WTC11 (cell line): ENCODE results near the gene LGSN. TPM values are rescaled to one million over a fixed set of nuclear protein-coding genes. Genes with fewer than 3 reads are reported as not detected.

Experiments
- ATAC-seq: fragments of 200-7000 bp; cut with Tn5 transposase; 2 replicates; pipeline ENCODE4 v1.10.0; 2021; ENCODE audit warnings: mild to moderate bottlenecking, moderate library complexity
- CTCF ChIA-PET: fragments of 300-600 bp; sonication (Branson Sonifier 250); formaldehyde crosslinking; loops from one replicate; lab custom pipeline; 2021; ENCODE audit warnings: antibody characterized with exemption; lab: Charles Lee
- POLR2A ChIA-PET: fragments of 350-600 bp; sonication (Branson Sonifier 250); formaldehyde crosslinking; loops from one replicate; lab custom pipeline; 2021; ENCODE audit warnings: antibody characterized with exemption; lab: Charles Lee
- DNase-seq: peaks from one replicate; pipeline ENCODE4 v3.0.0; 2021; ENCODE audit warnings: low spot score
- H3K27ac Mint-ChIP-seq: 2 replicates; pipeline ENCODE4 v1.8.0; 2021; ENCODE audit warnings: mixed read lengths
- H3K27me3 Mint-ChIP-seq: 2 replicates; pipeline ENCODE4 v1.8.0; 2021; ENCODE audit warnings: low read depth, mild to moderate bottlenecking, moderate library complexity, mixed read lengths
- H3K36me3 Mint-ChIP-seq: 2 replicates; pipeline ENCODE4 v1.8.0; 2021; ENCODE audit warnings: mixed read lengths
- H3K4me1 Mint-ChIP-seq: 2 replicates; pipeline ENCODE4 v1.8.0; 2022; ENCODE audit warnings: mixed read lengths
- H3K4me3 Mint-ChIP-seq: 2 replicates; pipeline ENCODE4 v1.8.0; 2021; ENCODE audit warnings: mild to moderate bottlenecking, moderate library complexity, mixed read lengths
- H3K9me3 Mint-ChIP-seq: 2 replicates; pipeline ENCODE4 v1.8.0; 2021; ENCODE audit warnings: mixed read lengths
- ELF4 ChIP-seq: sonication (generic); formaldehyde crosslinking; IDR thresholded peaks from 2 replicates; pipeline ENCODE4 v1.8.1; 2022; ENCODE audit warnings: low read depth, mild to moderate bottlenecking, moderate library complexity, missing genetic modification reagents
- IRF2 ChIP-seq: sonication (generic); formaldehyde crosslinking; IDR thresholded peaks from 2 replicates; pipeline ENCODE4 v1.8.0; 2022; ENCODE audit warnings: low read depth, missing genetic modification reagents, borderline replicate concordance
- MXD4 ChIP-seq: fragments of 250-450 bp; sonication (Bioruptor Pico); IDR thresholded peaks from 2 replicates; pipeline ENCODE4 v1.8.0; 2021; ENCODE audit warnings: mild to moderate bottlenecking, moderate library complexity, borderline replicate concordance
- NFE2L1 ChIP-seq: sonication (generic); formaldehyde crosslinking; IDR thresholded peaks from 2 replicates; pipeline ENCODE4 v1.8.1; 2023; ENCODE audit warnings: missing genetic modification reagents
- NFYB ChIP-seq: sonication (generic); formaldehyde crosslinking; conservative IDR thresholded peaks from 2 replicates; pipeline ENCODE4 v1.8.0; 2022; ENCODE audit warnings: low read depth, missing genetic modification reagents
- OVOL2 ChIP-seq: fragments of 250-450 bp; sonication (Bioruptor Pico); IDR thresholded peaks from 2 replicates; pipeline ENCODE4 v1.9.0; 2021; ENCODE audit warnings: mild to moderate bottlenecking, borderline replicate concordance
- RELA ChIP-seq: sonication (generic); formaldehyde crosslinking; IDR thresholded peaks from 2 replicates; pipeline ENCODE4 v1.8.1; 2022; ENCODE audit warnings: missing genetic modification reagents, mild to moderate bottlenecking, borderline replicate concordance
- RORB ChIP-seq: fragments of 250-450 bp; sonication (Bioruptor Pico); IDR thresholded peaks from 2 replicates; pipeline ENCODE4 v1.9.0; 2021; ENCODE audit warnings: mild to moderate bottlenecking
- TCF7 ChIP-seq: sonication (generic); formaldehyde crosslinking; IDR thresholded peaks from 2 replicates; pipeline ENCODE4 v1.8.0; 2022; ENCODE audit warnings: mild to moderate bottlenecking, low read depth, missing genetic modification reagents, moderate library complexity
- ZNF263 ChIP-seq: sonication (generic); formaldehyde crosslinking; IDR thresholded peaks from 2 replicates; pipeline ENCODE4 v1.8.1; 2022; ENCODE audit warnings: low read depth, mild to moderate bottlenecking, moderate library complexity, missing genetic modification reagents
- ZNF416 ChIP-seq: fragments of 250-450 bp; sonication (Bioruptor Pico); IDR thresholded peaks from 2 replicates; pipeline ENCODE4 v1.9.0; 2021; ENCODE audit warnings: mild to moderate bottlenecking, inconsistent platforms
- ZNF423 ChIP-seq: fragments of 250-450 bp; sonication (Bioruptor Pico); IDR thresholded peaks from 2 replicates; pipeline ENCODE4 v2.1.2; 2022; ENCODE audit warnings: mild to moderate bottlenecking, moderate library complexity
- total RNA-seq: library from RNA; stranded (reverse); gene quantifications from 3 replicates; pipeline ENCODE4 v1.2.3, GENCODE V29; 2021
- TF ChIP-seq, protein P1 (sequence below): sonication (generic); formaldehyde crosslinking; IDR thresholded peaks from 2 replicates; pipeline ENCODE4 v1.8.0; 2022; ENCODE audit warnings: mild to moderate bottlenecking, missing genetic modification reagents
- TF ChIP-seq, protein P2 (sequence below): sonication (generic); formaldehyde crosslinking; IDR thresholded peaks from 2 replicates; pipeline ENCODE4 v1.8.0; 2022; ENCODE audit warnings: mild to moderate bottlenecking, missing genetic modification reagents
- TF ChIP-seq, protein P3 (sequence below): sonication (generic); formaldehyde crosslinking; IDR thresholded peaks from 2 replicates; pipeline ENCODE4 v1.8.0; 2022; ENCODE audit warnings: missing genetic modification reagents
- TF ChIP-seq, protein P4 (sequence below): sonication (generic); formaldehyde crosslinking; conservative IDR thresholded peaks from 2 replicates; pipeline ENCODE4 v1.8.1; 2022; ENCODE audit warnings: mild to moderate bottlenecking, missing genetic modification reagents
- TF ChIP-seq, protein P5 (sequence below): sonication (generic); formaldehyde crosslinking; IDR thresholded peaks from 2 replicates; pipeline ENCODE4 v1.8.0; 2023; ENCODE audit warnings: missing genetic modification reagents, mild to moderate bottlenecking, borderline replicate concordance
- TF ChIP-seq, protein P6 (sequence below): sonication (generic); formaldehyde crosslinking; IDR thresholded peaks from 2 replicates; pipeline ENCODE4 v1.8.1; 2023; ENCODE audit warnings: mild to moderate bottlenecking, missing genetic modification reagents
- TF ChIP-seq, protein P7 (sequence below): sonication (generic); formaldehyde crosslinking; IDR thresholded peaks from 2 replicates; pipeline ENCODE4 v1.8.0; 2022; ENCODE audit warnings: mild to moderate bottlenecking, missing genetic modification reagents
- TF ChIP-seq, protein P8 (sequence below): fragments of 250-450 bp; sonication (Bioruptor Pico); IDR thresholded peaks from 2 replicates; pipeline ENCODE4 v2.1.2; 2022; ENCODE audit warnings: mild to moderate bottlenecking, moderate library complexity

Gene LGSN
- total RNA-seq, 1 experiment from 2014 or later: 0.35 TPM

DNA sequence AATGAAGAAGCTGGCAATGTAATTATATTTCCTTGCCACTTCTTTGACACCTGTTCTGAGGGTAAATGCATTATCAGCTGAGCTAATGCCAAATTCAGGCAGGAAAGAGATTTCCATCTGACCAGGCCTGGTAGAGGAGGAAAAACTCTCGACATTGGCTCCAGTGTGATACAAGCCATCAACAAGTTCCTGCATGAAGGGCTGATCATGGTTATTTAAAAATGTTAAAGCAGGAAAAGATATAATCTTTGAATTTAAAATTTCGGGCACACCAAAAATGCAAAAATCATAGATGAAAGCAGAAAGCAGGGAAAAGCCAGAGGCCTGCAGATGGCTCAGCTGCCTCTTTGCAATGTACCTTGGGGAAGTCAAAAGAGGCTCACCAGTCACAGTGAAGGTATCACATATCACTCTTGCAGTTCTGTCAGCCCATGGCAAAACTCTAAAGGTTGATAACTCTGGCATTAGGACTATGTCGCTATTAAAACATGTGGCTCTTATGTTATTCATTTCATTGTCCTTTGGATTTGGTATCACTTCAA is 39.1 kb downstream of the LGSN start (continued):
- TF ChIP-seq, protein P1, sequence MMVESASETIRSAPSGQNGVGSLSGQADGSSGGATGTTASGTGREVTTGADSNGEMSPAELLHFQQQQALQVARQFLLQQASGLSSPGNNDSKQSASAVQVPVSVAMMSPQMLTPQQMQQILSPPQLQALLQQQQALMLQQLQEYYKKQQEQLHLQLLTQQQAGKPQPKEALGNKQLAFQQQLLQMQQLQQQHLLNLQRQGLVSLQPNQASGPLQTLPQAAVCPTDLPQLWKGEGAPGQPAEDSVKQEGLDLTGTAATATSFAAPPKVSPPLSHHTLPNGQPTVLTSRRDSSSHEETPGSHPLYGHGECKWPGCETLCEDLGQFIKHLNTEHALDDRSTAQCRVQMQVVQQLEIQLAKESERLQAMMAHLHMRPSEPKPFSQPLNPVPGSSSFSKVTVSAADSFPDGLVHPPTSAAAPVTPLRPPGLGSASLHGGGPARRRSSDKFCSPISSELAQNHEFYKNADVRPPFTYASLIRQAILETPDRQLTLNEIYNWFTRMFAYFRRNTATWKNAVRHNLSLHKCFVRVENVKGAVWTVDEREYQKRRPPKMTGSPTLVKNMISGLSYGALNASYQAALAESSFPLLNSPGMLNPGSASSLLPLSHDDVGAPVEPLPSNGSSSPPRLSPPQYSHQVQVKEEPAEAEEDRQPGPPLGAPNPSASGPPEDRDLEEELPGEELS (CRISPR knock-in tag): no peak
- TF ChIP-seq, protein P2, sequence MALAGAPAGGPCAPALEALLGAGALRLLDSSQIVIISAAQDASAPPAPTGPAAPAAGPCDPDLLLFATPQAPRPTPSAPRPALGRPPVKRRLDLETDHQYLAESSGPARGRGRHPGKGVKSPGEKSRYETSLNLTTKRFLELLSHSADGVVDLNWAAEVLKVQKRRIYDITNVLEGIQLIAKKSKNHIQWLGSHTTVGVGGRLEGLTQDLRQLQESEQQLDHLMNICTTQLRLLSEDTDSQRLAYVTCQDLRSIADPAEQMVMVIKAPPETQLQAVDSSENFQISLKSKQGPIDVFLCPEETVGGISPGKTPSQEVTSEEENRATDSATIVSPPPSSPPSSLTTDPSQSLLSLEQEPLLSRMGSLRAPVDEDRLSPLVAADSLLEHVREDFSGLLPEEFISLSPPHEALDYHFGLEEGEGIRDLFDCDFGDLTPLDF: no peak
- TF ChIP-seq NFYB (CRISPR knock-in tag): no peak
- TF ChIP-seq, protein P3, sequence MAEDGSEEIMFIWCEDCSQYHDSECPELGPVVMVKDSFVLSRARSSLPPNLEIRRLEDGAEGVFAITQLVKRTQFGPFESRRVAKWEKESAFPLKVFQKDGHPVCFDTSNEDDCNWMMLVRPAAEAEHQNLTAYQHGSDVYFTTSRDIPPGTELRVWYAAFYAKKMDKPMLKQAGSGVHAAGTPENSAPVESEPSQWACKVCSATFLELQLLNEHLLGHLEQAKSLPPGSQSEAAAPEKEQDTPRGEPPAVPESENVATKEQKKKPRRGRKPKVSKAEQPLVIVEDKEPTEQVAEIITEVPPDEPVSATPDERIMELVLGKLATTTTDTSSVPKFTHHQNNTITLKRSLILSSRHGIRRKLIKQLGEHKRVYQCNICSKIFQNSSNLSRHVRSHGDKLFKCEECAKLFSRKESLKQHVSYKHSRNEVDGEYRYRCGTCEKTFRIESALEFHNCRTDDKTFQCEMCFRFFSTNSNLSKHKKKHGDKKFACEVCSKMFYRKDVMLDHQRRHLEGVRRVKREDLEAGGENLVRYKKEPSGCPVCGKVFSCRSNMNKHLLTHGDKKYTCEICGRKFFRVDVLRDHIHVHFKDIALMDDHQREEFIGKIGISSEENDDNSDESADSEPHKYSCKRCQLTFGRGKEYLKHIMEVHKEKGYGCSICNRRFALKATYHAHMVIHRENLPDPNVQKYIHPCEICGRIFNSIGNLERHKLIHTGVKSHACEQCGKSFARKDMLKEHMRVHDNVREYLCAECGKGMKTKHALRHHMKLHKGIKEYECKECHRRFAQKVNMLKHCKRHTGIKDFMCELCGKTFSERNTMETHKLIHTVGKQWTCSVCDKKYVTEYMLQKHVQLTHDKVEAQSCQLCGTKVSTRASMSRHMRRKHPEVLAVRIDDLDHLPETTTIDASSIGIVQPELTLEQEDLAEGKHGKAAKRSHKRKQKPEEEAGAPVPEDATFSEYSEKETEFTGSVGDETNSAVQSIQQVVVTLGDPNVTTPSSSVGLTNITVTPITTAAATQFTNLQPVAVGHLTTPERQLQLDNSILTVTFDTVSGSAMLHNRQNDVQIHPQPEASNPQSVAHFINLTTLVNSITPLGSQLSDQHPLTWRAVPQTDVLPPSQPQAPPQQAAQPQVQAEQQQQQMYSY: no peak
- TF ChIP-seq, protein P4, sequence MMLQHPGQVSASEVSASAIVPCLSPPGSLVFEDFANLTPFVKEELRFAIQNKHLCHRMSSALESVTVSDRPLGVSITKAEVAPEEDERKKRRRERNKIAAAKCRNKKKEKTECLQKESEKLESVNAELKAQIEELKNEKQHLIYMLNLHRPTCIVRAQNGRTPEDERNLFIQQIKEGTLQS (CRISPR knock-in tag): no peak

DNA sequence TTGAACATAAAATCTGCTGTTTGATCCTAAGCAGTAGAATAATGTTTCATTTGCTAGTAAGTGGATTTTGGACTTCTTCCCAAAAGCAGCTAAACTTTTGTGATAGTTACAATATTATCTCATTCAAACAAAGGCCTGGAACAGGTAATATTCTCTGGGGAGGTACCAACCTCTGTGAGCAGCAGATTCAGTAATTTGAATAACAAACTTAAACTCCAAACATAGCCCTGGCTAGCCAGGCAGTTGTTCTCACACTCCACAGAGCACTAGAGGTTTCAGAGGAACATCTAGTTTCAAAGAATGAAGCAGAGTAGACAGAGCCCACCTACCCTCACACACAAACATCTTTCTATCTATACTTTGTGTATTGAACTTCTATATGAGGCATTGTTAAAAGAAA is 40.9 kb downstream of the LGSN start:
- peaks cover 12% of the 10 kb centered on the region for H3K36me3 Mint-ChIP-seq
- ChIA-PET CTCF (no interaction called here), POLR2A (no interaction called here)
- H3K4me3 Mint-ChIP-seq: no peak overlapping the region
- ATAC-seq: no peak
- H3K27me3 Mint-ChIP-seq: peaks cover 3% of the 10 kb centered on the region; the same call in 1 of the 2 replicates
- H3K4me1 Mint-ChIP-seq: peaks cover 28% of the 10 kb centered on the region
- no peak for DNase-seq
- H3K9me3 Mint-ChIP-seq: peaks cover 19% of the 10 kb centered on the region
- H3K27ac Mint-ChIP-seq: no peak overlapping the region
- TF ChIP-seq MXD4 (CRISPR knock-in tag) (no peak), ZNF423 (CRISPR knock-in tag) (no peak), ZNF416 (CRISPR knock-in tag) (no peak), NFE2L1 (no peak), TCF7 (CRISPR knock-in tag) (no peak), RORB (no peak), ELF4 (CRISPR knock-in tag) (no peak), OVOL2 (no peak), ZNF263 (CRISPR knock-in tag) (no peak), IRF2 (CRISPR knock-in tag) (no peak), RELA (CRISPR knock-in tag) (no peak)
- TF ChIP-seq, protein P5, sequence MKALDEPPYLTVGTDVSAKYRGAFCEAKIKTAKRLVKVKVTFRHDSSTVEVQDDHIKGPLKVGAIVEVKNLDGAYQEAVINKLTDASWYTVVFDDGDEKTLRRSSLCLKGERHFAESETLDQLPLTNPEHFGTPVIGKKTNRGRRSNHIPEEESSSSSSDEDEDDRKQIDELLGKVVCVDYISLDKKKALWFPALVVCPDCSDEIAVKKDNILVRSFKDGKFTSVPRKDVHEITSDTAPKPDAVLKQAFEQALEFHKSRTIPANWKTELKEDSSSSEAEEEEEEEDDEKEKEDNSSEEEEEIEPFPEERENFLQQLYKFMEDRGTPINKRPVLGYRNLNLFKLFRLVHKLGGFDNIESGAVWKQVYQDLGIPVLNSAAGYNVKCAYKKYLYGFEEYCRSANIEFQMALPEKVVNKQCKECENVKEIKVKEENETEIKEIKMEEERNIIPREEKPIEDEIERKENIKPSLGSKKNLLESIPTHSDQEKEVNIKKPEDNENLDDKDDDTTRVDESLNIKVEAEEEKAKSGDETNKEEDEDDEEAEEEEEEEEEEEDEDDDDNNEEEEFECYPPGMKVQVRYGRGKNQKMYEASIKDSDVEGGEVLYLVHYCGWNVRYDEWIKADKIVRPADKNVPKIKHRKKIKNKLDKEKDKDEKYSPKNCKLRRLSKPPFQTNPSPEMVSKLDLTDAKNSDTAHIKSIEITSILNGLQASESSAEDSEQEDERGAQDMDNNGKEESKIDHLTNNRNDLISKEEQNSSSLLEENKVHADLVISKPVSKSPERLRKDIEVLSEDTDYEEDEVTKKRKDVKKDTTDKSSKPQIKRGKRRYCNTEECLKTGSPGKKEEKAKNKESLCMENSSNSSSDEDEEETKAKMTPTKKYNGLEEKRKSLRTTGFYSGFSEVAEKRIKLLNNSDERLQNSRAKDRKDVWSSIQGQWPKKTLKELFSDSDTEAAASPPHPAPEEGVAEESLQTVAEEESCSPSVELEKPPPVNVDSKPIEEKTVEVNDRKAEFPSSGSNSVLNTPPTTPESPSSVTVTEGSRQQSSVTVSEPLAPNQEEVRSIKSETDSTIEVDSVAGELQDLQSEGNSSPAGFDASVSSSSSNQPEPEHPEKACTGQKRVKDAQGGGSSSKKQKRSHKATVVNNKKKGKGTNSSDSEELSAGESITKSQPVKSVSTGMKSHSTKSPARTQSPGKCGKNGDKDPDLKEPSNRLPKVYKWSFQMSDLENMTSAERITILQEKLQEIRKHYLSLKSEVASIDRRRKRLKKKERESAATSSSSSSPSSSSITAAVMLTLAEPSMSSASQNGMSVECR: no peak
- TF ChIP-seq, protein P6, sequence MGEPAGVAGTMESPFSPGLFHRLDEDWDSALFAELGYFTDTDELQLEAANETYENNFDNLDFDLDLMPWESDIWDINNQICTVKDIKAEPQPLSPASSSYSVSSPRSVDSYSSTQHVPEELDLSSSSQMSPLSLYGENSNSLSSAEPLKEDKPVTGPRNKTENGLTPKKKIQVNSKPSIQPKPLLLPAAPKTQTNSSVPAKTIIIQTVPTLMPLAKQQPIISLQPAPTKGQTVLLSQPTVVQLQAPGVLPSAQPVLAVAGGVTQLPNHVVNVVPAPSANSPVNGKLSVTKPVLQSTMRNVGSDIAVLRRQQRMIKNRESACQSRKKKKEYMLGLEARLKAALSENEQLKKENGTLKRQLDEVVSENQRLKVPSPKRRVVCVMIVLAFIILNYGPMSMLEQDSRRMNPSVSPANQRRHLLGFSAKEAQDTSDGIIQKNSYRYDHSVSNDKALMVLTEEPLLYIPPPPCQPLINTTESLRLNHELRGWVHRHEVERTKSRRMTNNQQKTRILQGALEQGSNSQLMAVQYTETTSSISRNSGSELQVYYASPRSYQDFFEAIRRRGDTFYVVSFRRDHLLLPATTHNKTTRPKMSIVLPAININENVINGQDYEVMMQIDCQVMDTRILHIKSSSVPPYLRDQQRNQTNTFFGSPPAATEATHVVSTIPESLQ: no peak
- TF ChIP-seq, protein P7, sequence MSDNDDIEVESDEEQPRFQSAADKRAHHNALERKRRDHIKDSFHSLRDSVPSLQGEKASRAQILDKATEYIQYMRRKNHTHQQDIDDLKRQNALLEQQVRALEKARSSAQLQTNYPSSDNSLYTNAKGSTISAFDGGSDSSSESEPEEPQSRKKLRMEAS: no peak
- TF ChIP-seq, protein P8, sequence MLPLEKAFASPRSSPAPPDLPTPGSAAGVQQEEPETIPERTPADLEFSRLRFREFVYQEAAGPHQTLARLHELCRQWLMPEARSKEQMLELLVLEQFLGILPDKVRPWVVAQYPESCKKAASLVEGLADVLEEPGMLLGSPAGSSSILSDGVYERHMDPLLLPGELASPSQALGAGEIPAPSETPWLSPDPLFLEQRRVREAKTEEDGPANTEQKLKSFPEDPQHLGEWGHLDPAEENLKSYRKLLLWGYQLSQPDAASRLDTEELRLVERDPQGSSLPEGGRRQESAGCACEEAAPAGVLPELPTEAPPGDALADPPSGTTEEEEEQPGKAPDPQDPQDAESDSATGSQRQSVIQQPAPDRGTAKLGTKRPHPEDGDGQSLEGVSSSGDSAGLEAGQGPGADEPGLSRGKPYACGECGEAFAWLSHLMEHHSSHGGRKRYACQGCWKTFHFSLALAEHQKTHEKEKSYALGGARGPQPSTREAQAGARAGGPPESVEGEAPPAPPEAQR (CRISPR knock-in tag): no peak
